HG03571 (cell line): ENCODE results near the gene ECHDC3.

Source experiments
- ATAC-seq: cut with Tn5 transposase; IDR thresholded peaks from one replicate; pipeline ENCODE4 v1.9.1; 2021; ENCODE audit not compliant: unreplicated experiment

ECHDC3 gene

GRCh38 chr10:11775412-11775811, 33.2 kb downstream of the ECHDC3 start:
- ATAC-seq: no peak

GRCh38 chr10:11776080-11776479, 33.9 kb downstream of the ECHDC3 start:
- ATAC-seq: no peak

DNA sequence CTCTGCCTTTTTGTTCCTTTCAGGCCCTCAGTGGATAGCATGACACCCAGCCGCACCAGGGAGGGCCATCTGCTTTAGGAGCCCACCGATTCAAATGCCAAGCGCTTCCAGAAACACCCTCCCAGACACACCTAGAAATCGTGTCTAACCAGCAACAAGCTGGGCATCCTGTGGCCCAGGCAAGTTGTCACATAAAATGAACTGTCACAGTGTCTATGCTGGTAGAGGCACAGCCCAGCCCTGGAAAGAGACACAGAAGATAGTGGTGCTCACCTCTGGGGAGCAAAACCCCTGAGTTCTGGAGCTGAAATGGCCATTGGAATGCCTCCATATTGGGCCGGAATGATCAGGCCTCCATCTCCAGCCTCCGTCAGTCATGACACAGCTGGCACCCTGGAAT, 38.9 kb downstream of the ECHDC3 start:
- no peak for ATAC-seq

- no peak for ATAC-seq
Observed at GRCh38 chr10:11782793-11783557, 40.8 kb downstream of the ECHDC3 start.

- no peak for ATAC-seq
Observed at GRCh38 chr10:11783558-11783865, 41.3 kb downstream of the ECHDC3 start.

DNA sequence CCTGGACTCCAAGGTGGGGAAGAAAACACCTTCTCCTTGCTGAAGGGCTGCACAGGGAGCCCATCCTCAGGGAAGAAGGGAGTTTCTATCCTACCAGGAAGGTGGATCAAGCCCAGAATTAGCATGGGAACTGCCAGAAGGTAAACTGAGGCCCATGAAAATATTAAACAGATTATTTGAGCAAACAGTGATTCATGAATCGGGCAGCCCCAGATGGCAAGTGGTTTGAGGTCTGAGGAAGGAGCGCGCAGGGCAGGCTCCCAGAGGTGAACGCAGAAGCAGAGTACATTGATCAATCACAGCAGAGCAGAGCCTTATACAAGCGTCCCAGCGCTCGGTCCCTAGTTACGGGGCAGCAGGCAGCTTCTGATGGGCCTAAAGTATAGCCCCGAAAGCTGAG, 45.2 kb downstream of the ECHDC3 start:
- ATAC-seq: no peak

GRCh38 chr10:11787846-11788245, 45.7 kb downstream of the ECHDC3 start:
- ATAC-seq: no peak

- ATAC-seq: no peak
Observed at GRCh38 chr10:11789306-11789705, 47.1 kb downstream of the ECHDC3 start.

DNA sequence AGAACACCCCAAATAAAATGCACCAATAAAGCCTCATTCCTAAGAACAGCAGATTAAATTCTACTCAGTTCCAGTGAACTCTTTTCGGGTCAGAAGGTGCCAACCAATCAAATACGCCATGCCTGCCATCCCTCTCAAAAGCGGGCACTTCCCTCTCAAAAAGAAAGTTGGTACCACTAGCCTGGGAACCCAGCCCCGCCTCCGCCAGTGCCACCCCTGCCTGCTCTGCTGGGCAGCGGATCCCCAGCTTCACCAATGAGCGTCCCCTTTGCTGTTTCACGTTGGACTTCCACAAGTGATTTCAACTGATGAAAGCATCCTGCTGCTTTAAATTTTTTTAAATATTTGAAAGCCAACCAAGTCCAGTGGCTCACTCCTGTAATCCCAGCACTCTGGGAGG, 47.8 kb downstream of the ECHDC3 start:
- no peak for ATAC-seq

DNA sequence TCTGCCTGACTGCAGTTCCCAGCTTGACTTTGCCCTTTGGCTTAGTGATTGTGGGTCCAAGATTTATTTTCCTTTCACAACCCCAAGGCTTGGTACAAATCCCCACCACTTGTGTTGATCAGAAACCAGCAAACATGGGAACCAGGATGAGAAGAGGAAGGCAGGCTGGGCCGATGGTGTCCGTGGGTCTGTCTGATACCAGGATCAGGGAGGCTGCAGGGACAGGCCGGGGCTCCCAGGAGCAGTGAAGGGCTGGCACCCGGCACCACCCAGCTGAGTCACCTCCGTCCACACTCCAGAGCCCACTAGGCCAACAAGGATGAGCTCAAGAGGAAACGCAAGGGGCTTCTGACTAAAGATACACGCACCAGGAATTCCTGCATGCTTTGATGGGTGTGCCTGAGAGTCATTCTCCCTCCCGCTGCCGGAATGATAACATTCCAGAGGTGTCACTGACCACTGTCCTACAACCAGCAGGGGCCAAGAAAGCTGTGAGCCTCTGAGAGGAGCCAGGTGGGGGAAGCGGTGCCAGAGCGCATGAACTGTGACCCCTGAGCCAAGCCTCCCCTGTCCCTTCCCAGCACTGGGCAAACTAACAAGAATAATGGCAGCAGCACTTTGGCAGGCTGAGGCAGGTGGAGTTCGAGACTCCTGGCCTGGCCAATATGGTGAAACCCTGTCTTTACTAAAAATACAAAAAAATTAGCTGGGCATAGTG, 51.7 kb downstream of the ECHDC3 start:
- no peak for ATAC-seq

GRCh38 chr10:11794566-11794965, 52.4 kb downstream of the ECHDC3 start:
- no peak for ATAC-seq

DNA sequence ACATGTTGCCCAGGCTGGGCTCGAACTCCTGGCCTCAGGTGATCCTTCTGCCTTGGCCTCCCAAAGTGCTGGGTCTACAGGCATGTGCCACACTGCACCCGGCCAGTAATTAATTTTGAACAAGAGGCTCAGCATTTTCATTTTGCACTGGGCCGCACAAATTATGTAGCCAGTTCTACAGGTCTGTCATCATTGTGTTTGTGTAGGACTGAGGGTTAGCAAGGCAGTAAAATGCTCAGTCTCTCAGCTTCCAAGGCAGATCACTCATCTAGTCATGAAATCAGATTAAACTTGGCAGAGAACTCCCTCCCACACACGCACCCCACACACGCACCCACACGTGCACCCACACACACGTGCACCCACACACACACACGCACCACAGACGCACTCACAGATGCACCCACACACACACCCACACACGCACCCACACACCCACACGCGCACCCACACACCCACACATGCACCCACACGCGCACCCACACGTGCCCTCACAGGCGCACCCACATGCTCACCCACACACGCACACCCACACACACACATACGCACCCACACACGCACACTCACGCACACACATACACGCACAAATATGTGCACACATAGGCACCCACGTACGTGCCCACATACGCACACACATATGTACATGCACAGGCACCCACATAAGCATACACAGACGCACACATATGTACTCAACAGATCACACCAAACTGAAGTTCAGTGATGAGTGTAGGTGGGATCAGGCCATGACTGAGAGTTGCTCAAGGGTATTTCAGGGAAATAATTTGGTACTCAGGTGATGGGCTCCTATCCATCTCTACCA, 53.1 kb downstream of the ECHDC3 start:
- no peak for ATAC-seq

GRCh38 chr10:11796474-11796873, 54.3 kb downstream of the ECHDC3 start:
- no peak for ATAC-seq

DNA sequence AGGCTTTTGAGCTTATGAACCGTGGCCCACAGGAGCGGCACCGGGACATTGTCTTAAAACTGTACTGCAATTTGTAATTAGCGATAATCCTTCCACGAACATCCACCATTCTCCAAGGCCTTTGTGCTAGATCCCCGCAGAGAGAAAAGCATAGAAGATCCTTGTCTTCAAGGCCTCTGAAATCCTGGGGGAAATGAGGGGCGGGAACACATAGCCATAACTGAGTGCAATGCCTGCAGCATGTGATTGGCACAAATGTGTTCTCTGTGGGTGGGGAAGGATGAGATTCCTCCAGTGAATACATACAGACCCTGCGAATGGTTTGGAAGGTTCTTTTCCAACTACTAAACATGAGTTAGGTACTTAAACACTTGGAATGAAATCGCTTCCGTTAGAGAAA, 55.1 kb downstream of the ECHDC3 start:
- no peak for ATAC-seq

DNA sequence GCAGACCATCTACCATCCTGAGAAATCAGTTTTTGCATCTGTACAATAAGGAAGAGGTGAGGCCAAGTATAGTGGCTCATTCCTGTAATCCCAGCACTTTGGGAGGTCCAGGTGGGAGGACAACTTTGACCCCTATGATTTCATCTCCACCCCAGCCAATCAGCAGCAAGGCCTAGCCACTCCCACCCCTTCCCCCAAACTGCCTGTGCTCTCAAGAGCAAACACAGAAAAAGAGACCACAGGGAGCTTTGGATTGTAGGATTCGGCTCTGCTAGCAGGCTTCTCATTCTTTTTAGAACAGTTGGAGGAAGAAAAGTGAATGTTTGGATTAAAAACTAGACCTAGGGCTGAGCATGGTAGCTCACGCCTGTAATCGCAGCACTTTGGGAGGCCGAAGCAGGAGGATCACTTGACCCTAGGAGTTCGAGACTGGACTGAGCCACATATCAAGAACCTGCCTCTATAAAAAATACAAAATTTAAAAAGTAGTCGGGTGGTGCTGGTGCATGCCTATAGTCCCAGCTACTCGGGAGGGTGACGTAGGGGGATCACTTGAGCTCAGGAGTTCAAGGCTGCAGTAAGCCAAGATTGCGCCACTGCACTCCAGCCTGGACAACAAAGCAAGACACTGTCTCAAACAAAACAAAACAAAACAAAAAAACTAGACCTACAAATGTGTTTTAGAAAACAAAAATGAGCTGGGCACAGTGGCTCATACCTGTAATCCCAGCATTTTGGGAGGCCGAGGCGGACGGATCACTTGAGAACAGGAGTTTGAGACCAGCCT, 55.9 kb downstream of the ECHDC3 start:
- no peak for ATAC-seq

GRCh38 chr10:11798845-11799735, 56.9 kb downstream of the ECHDC3 start:
- ATAC-seq: no peak

GRCh38 chr10:11799736-11800080, 57.5 kb downstream of the ECHDC3 start:
- no peak for ATAC-seq

DNA sequence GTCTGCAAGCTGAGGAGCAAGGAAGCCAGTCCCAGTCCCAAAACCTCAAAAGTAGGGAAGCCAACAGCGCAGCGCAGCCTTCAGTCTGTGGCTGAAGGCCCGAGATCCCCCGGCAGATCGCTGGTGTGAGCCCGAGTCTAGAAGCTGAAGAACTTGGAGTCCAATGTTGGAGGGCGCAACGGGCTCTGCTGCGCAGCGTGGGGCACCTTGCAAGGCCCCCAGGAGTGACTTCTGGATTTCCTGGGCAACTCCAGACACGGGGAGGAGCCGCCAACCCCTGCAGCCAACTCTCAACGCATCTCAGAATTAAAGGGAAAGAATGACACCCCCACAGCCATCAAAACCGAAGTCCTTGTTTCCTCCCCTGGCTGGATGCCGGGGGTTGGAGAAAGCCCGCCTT, 62.2 kb downstream of the ECHDC3 start:
- no peak for ATAC-seq

- no peak for ATAC-seq
Observed at GRCh38 chr10:11805792-11806191, 63.6 kb downstream of the ECHDC3 start.

GRCh38 chr10:11806706-11807105, 64.5 kb downstream of the ECHDC3 start:
- no peak for ATAC-seq
